Gastroesophageal sphincter (tissue), 3 donors: ENCODE measurements around the gene POP5.

Experiments
- EP300 ChIP-seq: sonication (generic); formaldehyde crosslinking; IDR thresholded peaks from one replicate; pipeline ENCODE4 v1.6.1; 2017; ENCODE audit warnings: antibody characterized with exemption, mild to moderate bottlenecking
- POLR2A ChIP-seq, 2 donors: fragments of 450-650 bp; IDR thresholded peaks; one replicate each; pipeline ENCODE4 v1.6.1; 2017; ENCODE audit warnings: antibody characterized with exemption in 2 of 2, mild to moderate bottlenecking in 2 of 2, moderate library complexity in 1 of 2
- POLR2AphosphoS5 ChIP-seq: sonication (generic); formaldehyde crosslinking; IDR thresholded peaks from one replicate; pipeline ENCODE4 v1.6.1; 2017; ENCODE audit warnings: antibody characterized with exemption
- TF ChIP-seq, protein P1 (sequence below), 4 experiments: fragments of 200-600 bp in 2 of 4; fragments of 450-650 bp in 2 of 4; sonication (generic) in 1 of 4; IDR thresholded peaks; one replicate each; pipeline ENCODE4 v1.5.1; 2017 to 2019; ENCODE audit warnings: antibody characterized with exemption in 4 of 4, mild to moderate bottlenecking in 2 of 4, moderate library complexity in 2 of 4

DNA sequence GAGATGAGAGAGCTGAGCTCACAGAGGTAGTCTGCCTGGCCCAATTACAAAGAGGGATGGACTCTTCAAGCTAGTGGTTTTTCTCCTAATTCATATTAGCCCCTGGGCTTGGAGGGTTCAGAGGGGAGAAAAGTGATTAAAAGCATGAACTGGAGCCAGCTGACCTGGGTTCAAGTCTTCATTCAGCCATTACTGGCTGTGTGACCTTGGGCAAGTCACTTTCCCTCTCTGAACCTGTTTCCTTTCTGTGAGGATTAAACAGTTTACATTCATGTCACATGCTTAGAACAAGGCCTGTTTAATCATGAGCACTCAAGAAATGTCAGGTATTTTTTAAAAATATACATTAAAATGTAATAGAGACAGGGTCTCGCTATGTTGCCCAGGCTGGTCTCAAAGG lies 7.2 kb upstream of the POP5 start:
- TF ChIP-seq POLR2AphosphoS5 = no peak
- TF ChIP-seq, protein P1, sequence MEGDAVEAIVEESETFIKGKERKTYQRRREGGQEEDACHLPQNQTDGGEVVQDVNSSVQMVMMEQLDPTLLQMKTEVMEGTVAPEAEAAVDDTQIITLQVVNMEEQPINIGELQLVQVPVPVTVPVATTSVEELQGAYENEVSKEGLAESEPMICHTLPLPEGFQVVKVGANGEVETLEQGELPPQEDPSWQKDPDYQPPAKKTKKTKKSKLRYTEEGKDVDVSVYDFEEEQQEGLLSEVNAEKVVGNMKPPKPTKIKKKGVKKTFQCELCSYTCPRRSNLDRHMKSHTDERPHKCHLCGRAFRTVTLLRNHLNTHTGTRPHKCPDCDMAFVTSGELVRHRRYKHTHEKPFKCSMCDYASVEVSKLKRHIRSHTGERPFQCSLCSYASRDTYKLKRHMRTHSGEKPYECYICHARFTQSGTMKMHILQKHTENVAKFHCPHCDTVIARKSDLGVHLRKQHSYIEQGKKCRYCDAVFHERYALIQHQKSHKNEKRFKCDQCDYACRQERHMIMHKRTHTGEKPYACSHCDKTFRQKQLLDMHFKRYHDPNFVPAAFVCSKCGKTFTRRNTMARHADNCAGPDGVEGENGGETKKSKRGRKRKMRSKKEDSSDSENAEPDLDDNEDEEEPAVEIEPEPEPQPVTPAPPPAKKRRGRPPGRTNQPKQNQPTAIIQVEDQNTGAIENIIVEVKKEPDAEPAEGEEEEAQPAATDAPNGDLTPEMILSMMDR (IDR thresholded peaks at IDR 0.05) = no peak
- TF ChIP-seq POLR2A (IDR thresholded peaks at IDR 0.05) = no peak
- no peak for TF ChIP-seq EP300
